Liver (tissue), 9 donors: ENCODE measurements around the gene FER. TPM values are rescaled to one million over a fixed set of nuclear protein-coding genes. Genes with fewer than 3 reads are reported as not detected.

Experiments
- DNase-seq: peaks from one replicate; pipeline ENCODE4 v3.0.0-alpha.2; 2017; ENCODE audit warnings: low spot score
- H3K27ac ChIP-seq, 2 donors: one replicate each; pipeline ENCODE4 v1.7.0; 2013; ENCODE audit warnings: inconsistent platforms in 2 of 2, low read length in 2 of 2, control low read depth in 1 of 2, low read depth in 1 of 2, mild to moderate bottlenecking in 1 of 2
- H3K27me3 ChIP-seq, 4 donors: one replicate each; pipeline versions ENCODE4 v1.6.1 to v1.7.0; 2013; ENCODE audit warnings: low read length in 3 of 4, inconsistent platforms in 1 of 4, mild to moderate bottlenecking in 1 of 4, moderate library complexity in 1 of 4; ENCODE audit not compliant: control insufficient read depth in 4 of 4, insufficient read depth in 4 of 4
- H3K36me3 ChIP-seq, 4 donors: one replicate each; pipeline versions ENCODE4 v1.6.1 to v1.7.0; 2013; ENCODE audit warnings: low read length in 3 of 4, mild to moderate bottlenecking in 3 of 4, low read depth in 1 of 4, moderate library complexity in 1 of 4; ENCODE audit not compliant: control insufficient read depth in 4 of 4, insufficient read depth in 3 of 4
- H3K4me1 ChIP-seq, 4 donors: one replicate each; pipeline versions ENCODE4 v1.6.1 to v1.7.0; 2013; ENCODE audit warnings: low read length in 3 of 4, mild to moderate bottlenecking in 3 of 4, moderate library complexity in 1 of 4; ENCODE audit not compliant: control insufficient read depth in 4 of 4, insufficient read depth in 4 of 4
- H3K4me3 ChIP-seq, 3 donors: one replicate each; pipeline versions ENCODE4 v1.6.1 to v1.7.0; 2013; ENCODE audit warnings: low read length in 3 of 3, control low read depth in 1 of 3, low read depth in 1 of 3, mild to moderate bottlenecking in 1 of 3
- H3K9ac ChIP-seq, 2 donors: one replicate each; pipeline ENCODE4 v1.7.0; 2013; ENCODE audit warnings: low read length in 2 of 2, mild to moderate bottlenecking in 2 of 2, moderate library complexity in 2 of 2, control low read depth in 1 of 2, low read depth in 1 of 2
- H3K9me3 ChIP-seq, 4 donors: one replicate each; pipeline versions ENCODE4 v1.6.1 to v1.7.0; 2013; ENCODE audit warnings: low read length in 3 of 4; ENCODE audit not compliant: control insufficient read depth in 4 of 4
- EGR1 ChIP-seq, 2 donors: IDR thresholded peaks; 2 replicates each; pipeline ENCODE4 v1.6.1; 2016 to 2018; ENCODE audit warnings: antibody characterized with exemption in 2 of 2, low read depth in 2 of 2
- FOXA1 ChIP-seq: IDR thresholded peaks from 2 replicates; pipeline ENCODE4 v1.6.1; 2016; ENCODE audit warnings: antibody characterized with exemption
- FOXA2 ChIP-seq: IDR thresholded peaks from 2 replicates; pipeline ENCODE4 v1.6.1; 2016; ENCODE audit warnings: antibody characterized with exemption
- GABPA ChIP-seq, 2 donors: IDR thresholded peaks in 1 of 2; conservative IDR thresholded peaks in 1 of 2; 2 replicates each; pipeline ENCODE4 v1.6.1; 2016; ENCODE audit warnings: antibody characterized with exemption in 2 of 2, mild to moderate bottlenecking in 1 of 2, moderate library complexity in 1 of 2
- HNF4A ChIP-seq, 2 donors: conservative IDR thresholded peaks; 2 replicates each; pipeline ENCODE4 v1.6.1; 2016; ENCODE audit warnings: antibody characterized with exemption in 2 of 2, mild to moderate bottlenecking in 2 of 2
- HNF4G ChIP-seq: IDR thresholded peaks from 2 replicates; pipeline ENCODE4 v1.6.1; 2016; ENCODE audit warnings: antibody characterized with exemption
- JUND ChIP-seq, 2 donors: IDR thresholded peaks; 2 replicates each; pipeline ENCODE4 v1.6.1; 2016; ENCODE audit warnings: antibody characterized with exemption in 2 of 2
- NR2F2 ChIP-seq: IDR thresholded peaks from 2 replicates; pipeline ENCODE4 v1.6.1; 2016; ENCODE audit warnings: antibody characterized with exemption
- RAD21 ChIP-seq, 2 donors: IDR thresholded peaks; 2 replicates each; pipeline ENCODE4 v1.6.1; 2016; ENCODE audit warnings: antibody characterized with exemption in 2 of 2, mild to moderate bottlenecking in 2 of 2
- RXRA ChIP-seq, 2 donors: IDR thresholded peaks; 2 replicates each; pipeline ENCODE4 v1.6.1; 2017 to 2018; ENCODE audit warnings: antibody characterized with exemption in 2 of 2, mild to moderate bottlenecking in 1 of 2
- SP1 ChIP-seq: IDR thresholded peaks from 2 replicates; pipeline ENCODE4 v1.6.1; 2018; ENCODE audit warnings: antibody characterized with exemption, mild to moderate bottlenecking
- TAF1 ChIP-seq: conservative IDR thresholded peaks from 2 replicates; pipeline ENCODE4 v1.6.1; 2016; ENCODE audit warnings: antibody characterized with exemption, mild to moderate bottlenecking
- YY1 ChIP-seq: IDR thresholded peaks from 2 replicates; pipeline ENCODE4 v1.6.1; 2016; ENCODE audit warnings: antibody characterized with exemption, mild to moderate bottlenecking
- WGBS: extraction: QIAGEN DNeasy Blood & Tissue Kit; methylation state at CpG from one replicate; pipeline ENCODE4 v1.1.7; 2013; 5-methylcytosine and 5-hydroxymethylcytosine counted together
- polyA plus RNA-seq, 2 donors: library from polyadenylated mRNA; stranded (reverse) in 1 of 2; unstranded in 1 of 2; fragments of 200-250 nt in 1 of 2; fragments of >200 nt in 1 of 2; fragmentation: Nextera tagmentation in 1 of 2; extraction: Ambion mirVana in 1 of 2; gene quantifications; one replicate each; pipeline versions ENCODE4 v1.2.1 to v1.2.3, GENCODE V29; 2013 to 2015
- total RNA-seq, 2 donors: library from RNA; depleted of rRNA; stranded (reverse); fragments of >200 nt; gene quantifications; one replicate each; pipeline ENCODE4 v1.2.3, GENCODE V29; 2014
- TF ChIP-seq, protein P1 (sequence below): IDR thresholded peaks from 2 replicates; pipeline ENCODE4 v1.6.1; 2016; ENCODE audit warnings: antibody characterized with exemption, mild to moderate bottlenecking
- TF ChIP-seq, protein P2 (sequence below): fragments of 150-350 bp; IDR thresholded peaks from 2 replicates; pipeline ENCODE4 v1.5.1; 2017; ENCODE audit warnings: improper control_type of control experiment, low read depth, low read length; ENCODE audit not compliant: missing input control
- TF ChIP-seq, protein P3 (sequence below): IDR thresholded peaks from 2 replicates; pipeline ENCODE4 v1.6.1; 2016; ENCODE audit warnings: antibody characterized with exemption
- TF ChIP-seq, protein P4 (sequence below): IDR thresholded peaks from 2 replicates; pipeline ENCODE4 v1.6.1; 2016; ENCODE audit warnings: antibody characterized with exemption
- TF ChIP-seq, protein P5 (sequence below): IDR thresholded peaks from 2 replicates; pipeline ENCODE4 v1.6.1; 2016; ENCODE audit warnings: antibody characterized with exemption
- donor health status: healthy.
- donor health status: healthy.
- donor health status: healthy.
- donor health status: healthy.
- donor health status: healthy.

The FER gene
- total and polyA plus RNA-seq, 4 donors: 0.83 to 9.8 (median 5.9) TPM

DNA sequence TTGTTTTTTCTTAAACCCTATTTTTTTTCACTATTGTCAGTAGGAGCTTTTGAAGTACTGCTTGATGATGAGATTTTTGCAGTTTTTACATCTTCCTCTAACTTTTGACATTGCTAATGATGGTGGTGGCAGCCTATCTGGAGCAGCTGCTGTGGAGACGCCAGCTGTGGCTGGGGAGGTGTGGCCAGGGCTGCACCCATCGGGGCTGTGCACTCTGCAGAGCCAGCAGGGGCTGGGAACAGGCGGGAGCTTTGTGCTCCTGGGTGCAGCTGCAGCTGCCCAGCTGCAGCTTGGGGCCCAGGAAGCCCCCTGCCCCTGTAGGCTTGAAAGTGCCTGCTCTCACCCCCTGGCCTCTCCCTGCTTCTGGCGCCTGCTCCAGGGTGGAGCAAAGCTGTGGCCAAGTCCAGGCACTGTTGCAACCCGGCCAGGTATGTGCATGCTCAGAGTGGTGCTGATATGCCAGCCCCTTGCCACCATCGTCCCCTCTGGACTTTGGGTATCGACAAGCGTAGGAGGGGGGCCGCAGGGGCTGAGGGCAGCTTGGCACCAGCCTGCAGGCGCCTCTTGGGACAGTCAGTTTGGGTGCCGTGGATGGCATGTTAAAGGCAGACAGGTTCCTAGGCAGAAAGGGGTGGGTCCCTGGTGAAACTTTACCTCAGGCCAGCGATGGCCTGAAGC is 39.2 kb downstream of the FER start:
- H3K27me3 ChIP-seq: no peaks in the 10 kb centered on the region
- TF ChIP-seq HNF4A (conservative IDR thresholded peaks at IDR 0.05) (no peak), GABPA (IDR thresholded peaks at IDR 0.05 in 1 of 2, conservative IDR thresholded peaks at IDR 0.05 in 1 of 2) (no peak), EGR1 (IDR thresholded peaks at IDR 0.05; ENCODE audit: low read depth in 2 of 2) (no peak), FOXA2 (no peak), JUND (IDR thresholded peaks at IDR 0.05) (no peak), FOXA1 (no peak), YY1 (no peak), NR2F2 (no peak), RAD21 (IDR thresholded peaks at IDR 0.05) (no peak), TAF1 (no peak), SP1 (no peak), HNF4G (no peak), RXRA (IDR thresholded peaks at IDR 0.05) (no peak)
- TF ChIP-seq, protein P1, sequence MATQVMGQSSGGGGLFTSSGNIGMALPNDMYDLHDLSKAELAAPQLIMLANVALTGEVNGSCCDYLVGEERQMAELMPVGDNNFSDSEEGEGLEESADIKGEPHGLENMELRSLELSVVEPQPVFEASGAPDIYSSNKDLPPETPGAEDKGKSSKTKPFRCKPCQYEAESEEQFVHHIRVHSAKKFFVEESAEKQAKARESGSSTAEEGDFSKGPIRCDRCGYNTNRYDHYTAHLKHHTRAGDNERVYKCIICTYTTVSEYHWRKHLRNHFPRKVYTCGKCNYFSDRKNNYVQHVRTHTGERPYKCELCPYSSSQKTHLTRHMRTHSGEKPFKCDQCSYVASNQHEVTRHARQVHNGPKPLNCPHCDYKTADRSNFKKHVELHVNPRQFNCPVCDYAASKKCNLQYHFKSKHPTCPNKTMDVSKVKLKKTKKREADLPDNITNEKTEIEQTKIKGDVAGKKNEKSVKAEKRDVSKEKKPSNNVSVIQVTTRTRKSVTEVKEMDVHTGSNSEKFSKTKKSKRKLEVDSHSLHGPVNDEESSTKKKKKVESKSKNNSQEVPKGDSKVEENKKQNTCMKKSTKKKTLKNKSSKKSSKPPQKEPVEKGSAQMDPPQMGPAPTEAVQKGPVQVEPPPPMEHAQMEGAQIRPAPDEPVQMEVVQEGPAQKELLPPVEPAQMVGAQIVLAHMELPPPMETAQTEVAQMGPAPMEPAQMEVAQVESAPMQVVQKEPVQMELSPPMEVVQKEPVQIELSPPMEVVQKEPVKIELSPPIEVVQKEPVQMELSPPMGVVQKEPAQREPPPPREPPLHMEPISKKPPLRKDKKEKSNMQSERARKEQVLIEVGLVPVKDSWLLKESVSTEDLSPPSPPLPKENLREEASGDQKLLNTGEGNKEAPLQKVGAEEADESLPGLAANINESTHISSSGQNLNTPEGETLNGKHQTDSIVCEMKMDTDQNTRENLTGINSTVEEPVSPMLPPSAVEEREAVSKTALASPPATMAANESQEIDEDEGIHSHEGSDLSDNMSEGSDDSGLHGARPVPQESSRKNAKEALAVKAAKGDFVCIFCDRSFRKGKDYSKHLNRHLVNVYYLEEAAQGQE: no peak
- TF ChIP-seq, protein P2, sequence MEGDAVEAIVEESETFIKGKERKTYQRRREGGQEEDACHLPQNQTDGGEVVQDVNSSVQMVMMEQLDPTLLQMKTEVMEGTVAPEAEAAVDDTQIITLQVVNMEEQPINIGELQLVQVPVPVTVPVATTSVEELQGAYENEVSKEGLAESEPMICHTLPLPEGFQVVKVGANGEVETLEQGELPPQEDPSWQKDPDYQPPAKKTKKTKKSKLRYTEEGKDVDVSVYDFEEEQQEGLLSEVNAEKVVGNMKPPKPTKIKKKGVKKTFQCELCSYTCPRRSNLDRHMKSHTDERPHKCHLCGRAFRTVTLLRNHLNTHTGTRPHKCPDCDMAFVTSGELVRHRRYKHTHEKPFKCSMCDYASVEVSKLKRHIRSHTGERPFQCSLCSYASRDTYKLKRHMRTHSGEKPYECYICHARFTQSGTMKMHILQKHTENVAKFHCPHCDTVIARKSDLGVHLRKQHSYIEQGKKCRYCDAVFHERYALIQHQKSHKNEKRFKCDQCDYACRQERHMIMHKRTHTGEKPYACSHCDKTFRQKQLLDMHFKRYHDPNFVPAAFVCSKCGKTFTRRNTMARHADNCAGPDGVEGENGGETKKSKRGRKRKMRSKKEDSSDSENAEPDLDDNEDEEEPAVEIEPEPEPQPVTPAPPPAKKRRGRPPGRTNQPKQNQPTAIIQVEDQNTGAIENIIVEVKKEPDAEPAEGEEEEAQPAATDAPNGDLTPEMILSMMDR: no peak
- TF ChIP-seq, protein P3, sequence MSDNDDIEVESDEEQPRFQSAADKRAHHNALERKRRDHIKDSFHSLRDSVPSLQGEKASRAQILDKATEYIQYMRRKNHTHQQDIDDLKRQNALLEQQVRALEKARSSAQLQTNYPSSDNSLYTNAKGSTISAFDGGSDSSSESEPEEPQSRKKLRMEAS: no peak
- TF ChIP-seq, protein P4, sequence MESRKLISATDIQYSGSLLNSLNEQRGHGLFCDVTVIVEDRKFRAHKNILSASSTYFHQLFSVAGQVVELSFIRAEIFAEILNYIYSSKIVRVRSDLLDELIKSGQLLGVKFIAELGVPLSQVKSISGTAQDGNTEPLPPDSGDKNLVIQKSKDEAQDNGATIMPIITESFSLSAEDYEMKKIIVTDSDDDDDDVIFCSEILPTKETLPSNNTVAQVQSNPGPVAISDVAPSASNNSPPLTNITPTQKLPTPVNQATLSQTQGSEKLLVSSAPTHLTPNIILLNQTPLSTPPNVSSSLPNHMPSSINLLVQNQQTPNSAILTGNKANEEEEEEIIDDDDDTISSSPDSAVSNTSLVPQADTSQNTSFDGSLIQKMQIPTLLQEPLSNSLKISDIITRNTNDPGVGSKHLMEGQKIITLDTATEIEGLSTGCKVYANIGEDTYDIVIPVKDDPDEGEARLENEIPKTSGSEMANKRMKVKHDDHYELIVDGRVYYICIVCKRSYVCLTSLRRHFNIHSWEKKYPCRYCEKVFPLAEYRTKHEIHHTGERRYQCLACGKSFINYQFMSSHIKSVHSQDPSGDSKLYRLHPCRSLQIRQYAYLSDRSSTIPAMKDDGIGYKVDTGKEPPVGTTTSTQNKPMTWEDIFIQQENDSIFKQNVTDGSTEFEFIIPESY: no peak
- TF ChIP-seq, protein P5, sequence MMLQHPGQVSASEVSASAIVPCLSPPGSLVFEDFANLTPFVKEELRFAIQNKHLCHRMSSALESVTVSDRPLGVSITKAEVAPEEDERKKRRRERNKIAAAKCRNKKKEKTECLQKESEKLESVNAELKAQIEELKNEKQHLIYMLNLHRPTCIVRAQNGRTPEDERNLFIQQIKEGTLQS: no peak
- no peaks in the 10 kb centered on the region for H3K4me1 ChIP-seq
- 92% methylated on average over 12 of the region's 12 CpGs for WGBS
- no peak overlapping the region for H3K4me3 ChIP-seq
- no peak overlapping the region for H3K9ac ChIP-seq
- no peak overlapping the region for H3K27ac ChIP-seq
- H3K9me3 ChIP-seq: no peaks in the 10 kb centered on the region
- no peak for DNase-seq
- H3K36me3 ChIP-seq: no peaks in the 10 kb centered on the region
